GM23248 (cell line): ENCODE results near the gene RBMS3.

Source experiments
- EZH2 ChIP-seq: fragments of 200-600 bp; sonication (generic); IDR thresholded peaks from 2 replicates; pipeline ENCODE4 v1.6.1; 2018; ENCODE audit warnings: antibody characterized with exemption, mild to moderate bottlenecking; ENCODE audit not compliant: insufficient read depth, poor library complexity, severe bottlenecking
- EZH2phosphoT487 ChIP-seq: fragments of 200-600 bp; sonication (generic); IDR thresholded peaks from 2 replicates; pipeline ENCODE4 v1.6.1; 2018; ENCODE audit warnings: antibody characterized with exemption, moderate library complexity, mild to moderate bottlenecking, low read depth; ENCODE audit not compliant: insufficient read depth

DNA sequence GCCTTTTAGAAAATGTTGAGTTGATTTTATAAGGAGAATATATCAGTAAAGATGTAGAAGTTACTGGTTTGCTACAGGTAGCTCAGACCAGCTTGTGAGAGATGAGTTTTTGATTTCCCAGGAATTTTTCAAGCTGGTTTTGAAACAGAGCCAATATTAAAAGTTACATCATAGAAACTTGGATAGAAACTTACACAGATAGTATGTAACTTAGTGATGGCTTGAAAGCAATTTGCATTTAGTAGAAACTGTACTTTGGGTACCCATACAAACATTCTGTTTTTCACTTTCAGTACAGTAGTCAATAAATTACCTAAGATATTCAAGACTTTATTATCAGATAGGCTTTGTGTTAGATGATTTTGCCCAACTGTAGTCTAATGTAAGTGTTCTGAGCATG, 93.4 kb downstream of the RBMS3 start:
- TF ChIP-seq EZH2 = no peak
- TF ChIP-seq EZH2phosphoT487 = no peak
